GM12891 (cell line): ENCODE data around the gene ZNF649.

Source experiments
- POLR2A ChIP-seq: IDR thresholded peaks from 2 replicates; pipeline ENCODE4 v1.6.1; 2011; ENCODE audit warnings: low read depth, low read length, control low read depth
- POLR2AphosphoS5 ChIP-seq: IDR thresholded peaks from 2 replicates; pipeline ENCODE4 v1.6.1; 2011; ENCODE audit warnings: low read depth, low read length, control low read depth

GRCh38 chr19:51884713-51885112 is 20.1 kb downstream of the ZNF649 start:
- TF ChIP-seq POLR2A (no peak), POLR2AphosphoS5 (no peak)
